ENCODE measurements around the gene PPME1. TPM values are rescaled to one million over a fixed set of nuclear protein-coding genes. Genes with fewer than 3 reads are reported as not detected.

PPME1 gene
- polyA plus RNA-seq, 3 donors = 5.2 to 12.2 (median 8.9) TPM

GRCh38 chr11:74253361-74253760 lies 82.3 kb downstream of the PPME1 start:
- peaks cover 41 to 46% of the 10 kb centered on the region in 2 donors for H3K36me3 Mint-ChIP-seq
- peak overlapping the region in 2 of 7 donors; percentile 26 to 66 for H3K27ac Mint-ChIP-seq
- Histone ChIP-seq H3K27me3 (ENCODE audit: control insufficient read depth in 2 of 2, insufficient read depth in 2 of 2, low read length in 2 of 2) (no peaks in the 10 kb centered on the region), H4K20me1 (ENCODE audit: insufficient read depth, low read length) (no peaks in the 10 kb centered on the region), H3K4me1 (ENCODE audit: control insufficient read depth in 1 of 2, insufficient read depth in 2 of 2, low read length in 2 of 2) (no peaks in the 10 kb centered on the region), H3K4me3 (replicated peaks in 1 of 3; ENCODE audit: low read depth in 2 of 3, low read length in 3 of 3) (no peak overlapping the region), H3K9me3 (replicated peaks in 1 of 2; ENCODE audit: control insufficient read depth in 1 of 2, insufficient read depth in 1 of 2, low read length in 2 of 2) (no peaks in the 10 kb centered on the region), H3K9ac (ENCODE audit: insufficient read depth, low read length, poor library complexity, severe bottlenecking) (no peak overlapping the region), H3K27ac (ENCODE audit: low read depth in 1 of 2, low read length in 2 of 2) (no peak overlapping the region), H3K79me2 (ENCODE audit: insufficient read depth, low read length) (no peaks in the 10 kb centered on the region), H2AFZ (ENCODE audit: insufficient read depth, low read depth, low read length, poor library complexity, severe bottlenecking) (no peak overlapping the region), H3K36me3 (replicated peaks in 1 of 2; ENCODE audit: control insufficient read depth in 1 of 2, insufficient read depth in 2 of 2, low read length in 2 of 2) (peaks cover 24 to 65% of the 10 kb centered on the region in 2 donors), H3K4me2 (replicated peaks; ENCODE audit: extremely low read depth, low read length, poor library complexity, severe bottlenecking) (no peak overlapping the region)
- peaks cover 0 to 1% (median 0%) of the 10 kb centered on the region in 7 donors for H3K9me3 Mint-ChIP-seq
- intact Hi-C loops (cut with micrococcal nuclease) = loop anchor here (10.0 kb wide), 3 partner anchors 191 to 321 kb away; no protein-coding TSS in a partner anchor
- WGBS (ENCODE audit: insufficient coverage) = over 99% methylated on average over 8 of the region's 8 CpGs
- no peak for TF ChIP-seq CTCF (IDR thresholded peaks at IDR 0.05)
- H3K27me3 Mint-ChIP-seq (ENCODE audit: low read depth in 3 of 3) = peaks cover 0 to 1% (median 0%) of the 10 kb centered on the region in 3 donors
- DNase-seq = no peak
- H3K4me3 Mint-ChIP-seq = no peak overlapping the region
- H3K4me1 Mint-ChIP-seq = peaks cover 5% of the 10 kb centered on the region

GRCh38 chr11:74255741-74256375 lies 84.8 kb downstream of the PPME1 start:
- Histone ChIP-seq H3K36me3 (replicated peaks in 1 of 2; ENCODE audit: control insufficient read depth in 1 of 2, insufficient read depth in 2 of 2, low read length in 2 of 2) (peaks cover 17 to 41% of the 10 kb centered on the region in 2 donors), H3K27me3 (ENCODE audit: control insufficient read depth in 2 of 2, insufficient read depth in 2 of 2, low read length in 2 of 2) (no peaks in the 10 kb centered on the region), H3K4me1 (ENCODE audit: control insufficient read depth in 1 of 2, insufficient read depth in 2 of 2, low read length in 2 of 2) (no peaks in the 10 kb centered on the region), H3K4me3 (replicated peaks in 1 of 3; ENCODE audit: low read depth in 2 of 3, low read length in 3 of 3) (no peak overlapping the region), H3K4me2 (replicated peaks; ENCODE audit: extremely low read depth, low read length, poor library complexity, severe bottlenecking) (no peak overlapping the region), H2AFZ (ENCODE audit: insufficient read depth, low read depth, low read length, poor library complexity, severe bottlenecking) (no peak overlapping the region), H3K9ac (ENCODE audit: insufficient read depth, low read length, poor library complexity, severe bottlenecking) (no peak overlapping the region), H4K20me1 (ENCODE audit: insufficient read depth, low read length) (no peaks in the 10 kb centered on the region), H3K27ac (ENCODE audit: low read depth in 1 of 2, low read length in 2 of 2) (no peak overlapping the region), H3K9me3 (replicated peaks in 1 of 2; ENCODE audit: control insufficient read depth in 1 of 2, insufficient read depth in 1 of 2, low read length in 2 of 2) (no peaks in the 10 kb centered on the region), H3K79me2 (ENCODE audit: insufficient read depth, low read length) (no peaks in the 10 kb centered on the region)
- DNase-seq = peak; percentile 49 to 63 (median 60)
- no peak overlapping the region for H3K27ac Mint-ChIP-seq
- H3K9me3 Mint-ChIP-seq = peaks cover 0 to 2% (median 0%) of the 10 kb centered on the region in 7 donors
- intact Hi-C loops (cut with micrococcal nuclease) = loop anchor here (10.0 kb wide), 3 partner anchors 189 to 319 kb away; no protein-coding TSS in a partner anchor
- TF ChIP-seq CTCF (IDR thresholded peaks at IDR 0.05) = peak; percentile 91
- H3K36me3 Mint-ChIP-seq = peaks cover 29 to 35% of the 10 kb centered on the region in 2 donors
- no peak overlapping the region for H3K4me3 Mint-ChIP-seq
- H3K27me3 Mint-ChIP-seq (ENCODE audit: low read depth in 3 of 3) = peaks cover 0 to 1% (median 0%) of the 10 kb centered on the region in 3 donors
- H3K4me1 Mint-ChIP-seq = peaks cover 5% of the 10 kb centered on the region
- 29% methylated on average over 1 of the region's 5 CpGs for WGBS (ENCODE audit: insufficient coverage)

All from CD14-positive monocyte (primary cell).